Parathyroid adenoma (tissue), 2 donors: ENCODE data around the gene MAP4K4.

Experiments
- H2AFZ ChIP-seq: fragments of 300-600 bp; sonication (generic); one replicate; pipeline ENCODE4 v1.7.0; 2017; ENCODE audit warnings: antibody characterized with exemption, mild to moderate bottlenecking
- H3K27ac ChIP-seq: fragments of 300-600 bp; sonication (generic); one replicate; pipeline ENCODE4 v1.7.0; 2017
- H3K27me3 ChIP-seq: fragments of 300-600 bp; sonication (generic); one replicate; pipeline ENCODE4 v1.7.0; 2017; ENCODE audit warnings: low read length; ENCODE audit not compliant: control insufficient read depth, insufficient read depth
- H3K36me3 ChIP-seq: fragments of 300-600 bp; sonication (generic); one replicate; pipeline ENCODE4 v1.7.0; 2017; ENCODE audit warnings: low read length; ENCODE audit not compliant: control insufficient read depth, insufficient read depth
- H3K4me1 ChIP-seq: fragments of 300-600 bp; sonication (generic); one replicate; pipeline ENCODE4 v1.7.0; 2017; ENCODE audit warnings: control low read depth
- H3K4me2 ChIP-seq: fragments of 300-600 bp; sonication (generic); one replicate; pipeline ENCODE4 v1.7.0; 2017; ENCODE audit warnings: low read length
- H3K4me3 ChIP-seq: fragments of 300-600 bp; sonication (generic); one replicate; pipeline ENCODE4 v1.7.0; 2017; ENCODE audit warnings: low read depth, low read length
- H3K79me2 ChIP-seq: fragments of 300-600 bp; sonication (generic); one replicate; pipeline ENCODE4 v1.7.0; 2017; ENCODE audit warnings: control low read depth
- H3K9ac ChIP-seq: fragments of 300-600 bp; sonication (generic); one replicate; pipeline ENCODE4 v1.7.0; 2017; ENCODE audit warnings: mild to moderate bottlenecking
- H3K9me3 ChIP-seq: fragments of 300-600 bp; sonication (generic); one replicate; pipeline ENCODE4 v1.7.0; 2017; ENCODE audit warnings: low read length; ENCODE audit not compliant: control insufficient read depth
- CTCF ChIP-seq: fragments of 300-600 bp; sonication (generic); IDR thresholded peaks from one replicate; pipeline ENCODE4 v1.7.0; 2017; ENCODE audit warnings: antibody characterized with exemption, mild to moderate bottlenecking
- donor health status: primary hyperparathyroidism.

MAP4K4 gene

GRCh38 chr2:101696272-101697123 lies 1.0 kb upstream of the MAP4K4 start:
- Histone ChIP-seq H3K79me2 (peaks cover 11% of the 10 kb centered on the region), H3K9me3 (no peaks in the 10 kb centered on the region), H3K4me1 (peaks cover 14% of the 10 kb centered on the region), H3K4me2 (peak overlapping the region; percentile 96), H3K36me3 (no peaks in the 10 kb centered on the region), H3K27me3 (no peaks in the 10 kb centered on the region), H2AFZ (peak overlapping the region; percentile 94), H3K4me3 (peak overlapping the region; percentile 73), H3K9ac (peak overlapping the region; percentile 4), H3K27ac (peak overlapping the region; percentile 64)
- TF ChIP-seq CTCF: no peak

GRCh38 chr2:101698014-101698843 lies 722 bp downstream of the MAP4K4 start:
- no peaks in the 10 kb centered on the region for H3K9me3 ChIP-seq
- H3K4me3 ChIP-seq: peak overlapping the region; percentile 74
- H3K79me2 ChIP-seq: peaks cover 21% of the 10 kb centered on the region
- H3K4me1 ChIP-seq: peaks cover 14% of the 10 kb centered on the region
- no peaks in the 10 kb centered on the region for H3K36me3 ChIP-seq
- H2AFZ ChIP-seq: peak overlapping the region; percentile 67
- H3K9ac ChIP-seq: no peak overlapping the region
- H3K27me3 ChIP-seq: no peaks in the 10 kb centered on the region
- peak overlapping the region; percentile 39 for H3K27ac ChIP-seq
- no peak for TF ChIP-seq CTCF
- H3K4me2 ChIP-seq: peak overlapping the region; percentile 88

- peaks cover 22% of the 10 kb centered on the region for H3K79me2 ChIP-seq
- no peak for TF ChIP-seq CTCF
- peaks cover 14% of the 10 kb centered on the region for H3K4me1 ChIP-seq
- H3K9me3 ChIP-seq: no peaks in the 10 kb centered on the region
- no peaks in the 10 kb centered on the region for H3K36me3 ChIP-seq
- H2AFZ ChIP-seq: peak overlapping the region; percentile 67
- peak overlapping the region; percentile 88 for H3K4me2 ChIP-seq
- no peak overlapping the region for H3K9ac ChIP-seq
- H3K27me3 ChIP-seq: no peaks in the 10 kb centered on the region
- H3K4me3 ChIP-seq: peak overlapping the region; percentile 74
- peak overlapping the region; percentile 39 for H3K27ac ChIP-seq
Measured at GRCh38 chr2:101698844-101699754, 1.6 kb downstream of the MAP4K4 start.

GRCh38 chr2:101699755-101700461 lies 2.4 kb downstream of the MAP4K4 start:
- Histone ChIP-seq H3K9ac (no peak overlapping the region), H3K9me3 (no peaks in the 10 kb centered on the region), H3K4me2 (peak overlapping the region; percentile 88), H3K27ac (no peak overlapping the region), H3K27me3 (no peaks in the 10 kb centered on the region), H3K4me1 (peaks cover 14% of the 10 kb centered on the region), H3K36me3 (no peaks in the 10 kb centered on the region), H3K79me2 (peaks cover 22% of the 10 kb centered on the region), H3K4me3 (peak overlapping the region; percentile 6), H2AFZ (no peak overlapping the region)
- TF ChIP-seq CTCF: no peak
